Adrenal gland (tissue), 5 donors: ENCODE results near the gene ACE2.

Experiments
- POLR2A ChIP-seq, 2 donors: fragments of 450-650 bp; IDR thresholded peaks; one replicate each; pipeline ENCODE4 v1.6.1; 2017; ENCODE audit warnings: antibody characterized with exemption in 2 of 2, mild to moderate bottlenecking in 2 of 2, moderate library complexity in 1 of 2
- TF ChIP-seq, protein P1 (sequence below), 6 experiments: fragments of 450-650 bp in 4 of 6; fragments of 200-600 bp in 2 of 6; sonication (generic) in 1 of 6; IDR thresholded peaks; 1 replicate in 5 of 6; 2 replicates in 1 of 6; pipeline versions ENCODE4 v1.5.1 to v1.8.0; 2016 to 2021; ENCODE audit warnings: antibody characterized with exemption in 6 of 6, mild to moderate bottlenecking in 2 of 6, moderate library complexity in 1 of 6
- donor health status: DM: no; HTN: no; CAD: no.

DNA sequence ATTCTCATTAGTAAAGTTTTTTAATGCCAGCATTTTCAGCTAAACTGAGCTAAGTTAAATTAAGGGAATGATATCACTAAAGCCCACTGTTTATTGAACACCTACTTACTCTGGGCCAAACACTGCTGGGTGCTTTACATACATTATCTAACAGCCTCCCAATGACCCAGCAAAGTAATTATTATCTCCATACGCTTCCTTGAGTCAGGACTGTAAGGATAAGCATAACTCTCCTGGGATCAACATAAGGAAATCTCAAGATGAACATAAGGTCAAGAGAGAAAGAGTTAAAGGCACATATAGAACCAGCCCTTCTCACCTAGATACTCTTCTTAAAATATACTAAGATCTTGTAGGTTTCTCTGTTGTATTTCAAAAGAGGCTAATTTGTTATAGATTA is 86.5 kb downstream of the ACE2 start:
- TF ChIP-seq, protein P1, sequence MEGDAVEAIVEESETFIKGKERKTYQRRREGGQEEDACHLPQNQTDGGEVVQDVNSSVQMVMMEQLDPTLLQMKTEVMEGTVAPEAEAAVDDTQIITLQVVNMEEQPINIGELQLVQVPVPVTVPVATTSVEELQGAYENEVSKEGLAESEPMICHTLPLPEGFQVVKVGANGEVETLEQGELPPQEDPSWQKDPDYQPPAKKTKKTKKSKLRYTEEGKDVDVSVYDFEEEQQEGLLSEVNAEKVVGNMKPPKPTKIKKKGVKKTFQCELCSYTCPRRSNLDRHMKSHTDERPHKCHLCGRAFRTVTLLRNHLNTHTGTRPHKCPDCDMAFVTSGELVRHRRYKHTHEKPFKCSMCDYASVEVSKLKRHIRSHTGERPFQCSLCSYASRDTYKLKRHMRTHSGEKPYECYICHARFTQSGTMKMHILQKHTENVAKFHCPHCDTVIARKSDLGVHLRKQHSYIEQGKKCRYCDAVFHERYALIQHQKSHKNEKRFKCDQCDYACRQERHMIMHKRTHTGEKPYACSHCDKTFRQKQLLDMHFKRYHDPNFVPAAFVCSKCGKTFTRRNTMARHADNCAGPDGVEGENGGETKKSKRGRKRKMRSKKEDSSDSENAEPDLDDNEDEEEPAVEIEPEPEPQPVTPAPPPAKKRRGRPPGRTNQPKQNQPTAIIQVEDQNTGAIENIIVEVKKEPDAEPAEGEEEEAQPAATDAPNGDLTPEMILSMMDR (IDR thresholded peaks at IDR 0.05), result no peak
- no peak for TF ChIP-seq POLR2A (IDR thresholded peaks at IDR 0.05)
